Stimulated activated naive CD4-positive, alpha-beta T cell treated with Interleukin-2 at 50 U/mL for 16 hours (primary cell): ENCODE data around the gene JAKMIP3.
A peak's percentile ranks its signal among the peaks of the same experiment; 100 is the strongest.

Experiments
- DNase-seq: peaks from one replicate; lab custom pipeline; 2025; lab: John Stamatoyannopoulos, UW

The JAKMIP3 gene

DNA sequence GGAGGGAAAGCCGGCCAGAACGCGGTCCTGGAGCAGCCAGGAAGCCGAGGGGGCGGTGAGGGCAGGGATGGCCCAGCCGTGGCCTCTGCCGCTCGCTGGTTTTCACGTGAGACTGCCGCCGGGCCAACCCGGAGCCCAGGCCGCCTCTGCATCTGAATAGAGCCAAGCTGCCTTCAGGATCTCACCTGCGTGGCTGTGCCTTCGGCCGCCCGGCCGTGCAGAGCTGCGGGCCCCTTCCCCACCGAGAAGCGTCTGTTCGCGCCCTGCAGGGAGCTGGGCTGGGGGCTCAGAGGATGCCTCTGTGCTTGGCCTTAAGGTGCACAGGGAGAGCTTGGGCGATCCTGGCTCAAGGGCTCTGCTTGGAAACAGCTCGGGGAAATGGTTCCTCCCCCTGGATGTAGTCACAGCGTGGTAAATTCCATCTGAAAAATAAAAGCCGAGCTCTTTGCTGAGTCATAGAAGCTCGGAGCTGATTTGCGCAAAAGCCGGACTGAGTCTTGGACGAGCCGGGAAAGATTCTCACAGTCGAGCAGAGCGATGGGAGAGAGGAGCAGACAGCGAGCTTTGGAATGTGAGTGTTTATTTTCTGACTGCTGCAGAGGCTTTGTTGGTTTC is at the start of gene JAKMIP3:
JAKMIP3 (plus strand) TSS at position 456 of the 615 bp plus-strand sequence. CDS start 38,863 bp downstream, outside the sequence.
- no peak for DNase-seq

DNA sequence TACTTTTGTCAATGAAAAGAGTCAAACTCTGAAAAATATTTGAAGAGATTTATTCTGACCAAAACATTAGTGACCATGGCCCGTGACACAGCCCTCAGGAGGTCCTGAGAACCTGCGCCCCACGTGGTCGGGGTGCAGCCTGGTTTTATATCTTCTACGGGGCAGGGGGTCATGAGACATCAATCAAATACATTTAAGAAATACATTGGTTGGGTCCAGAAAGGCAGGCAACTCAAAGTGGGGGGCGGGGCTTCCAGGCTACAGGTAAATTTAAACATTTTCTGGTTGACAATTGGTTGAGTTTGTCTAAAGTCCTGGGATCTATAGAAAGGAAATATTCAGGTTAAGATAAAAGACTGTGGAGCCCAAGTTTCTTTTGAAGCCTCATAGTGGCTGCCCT is 49.2 kb upstream of the JAKMIP3 start:
- DNase-seq: no peak

DNA sequence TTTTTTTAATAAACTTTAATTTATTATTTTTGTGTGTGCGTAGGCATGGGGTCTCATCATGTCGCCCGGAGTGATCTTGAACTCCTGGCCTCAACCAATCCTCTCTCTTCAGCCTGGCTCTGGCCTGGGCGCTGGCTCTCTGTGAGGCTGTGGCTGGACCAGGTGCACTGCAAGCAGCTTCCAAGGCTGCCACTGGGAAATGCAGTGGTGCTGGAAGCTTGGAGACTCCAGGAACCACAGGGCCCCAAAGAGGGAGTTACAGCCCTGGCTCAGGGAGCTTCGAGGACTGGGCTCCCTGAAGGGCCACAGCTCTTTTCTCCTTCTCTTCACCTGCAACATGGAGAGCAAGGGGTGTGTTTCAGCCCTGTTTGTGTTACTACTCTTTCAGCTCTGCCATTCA is 47.3 kb upstream of the JAKMIP3 start:
- no peak for DNase-seq

DNA sequence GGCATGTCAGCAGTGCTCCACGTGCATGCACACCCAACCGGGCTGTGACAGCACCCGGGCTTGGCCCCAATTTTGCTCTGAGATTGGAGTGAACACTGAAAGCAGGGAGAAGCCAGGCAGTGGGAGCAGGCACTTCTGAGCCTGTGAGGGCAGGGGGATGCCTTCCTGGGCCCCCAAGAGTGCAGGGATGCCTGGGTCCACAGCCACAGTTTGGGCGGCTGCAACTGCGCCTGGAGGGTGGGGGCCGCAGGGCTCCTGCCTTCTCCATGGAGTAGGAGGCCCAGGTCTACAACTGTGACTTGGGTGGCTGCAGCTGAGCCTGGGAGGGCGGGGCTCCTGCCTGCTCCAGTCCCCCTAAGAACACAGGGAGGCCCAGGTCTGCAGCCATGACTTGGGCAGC is 46.4 kb upstream of the JAKMIP3 start:
- DNase-seq: no peak

DNA sequence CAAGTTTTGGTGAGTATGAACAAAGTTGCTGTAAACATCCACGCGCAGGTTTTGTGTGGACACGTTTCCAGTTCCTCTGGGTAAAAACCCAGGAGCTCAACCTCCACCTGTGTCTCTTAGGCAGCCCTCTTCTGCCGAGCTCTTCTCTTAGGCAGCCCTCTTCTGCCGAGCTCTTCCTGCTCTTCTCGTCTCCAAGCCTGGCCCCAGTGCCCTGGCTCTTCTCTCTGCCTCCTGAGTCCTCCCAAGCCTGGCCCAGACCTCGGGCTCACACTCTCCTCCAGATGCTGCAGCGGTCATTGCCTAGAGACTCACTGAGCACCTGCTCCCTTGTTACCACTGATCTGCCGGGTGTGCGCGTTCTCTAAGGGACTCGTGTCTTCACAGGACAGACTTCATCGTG is 45.3 kb upstream of the JAKMIP3 start:
- DNase-seq: no peak

DNA sequence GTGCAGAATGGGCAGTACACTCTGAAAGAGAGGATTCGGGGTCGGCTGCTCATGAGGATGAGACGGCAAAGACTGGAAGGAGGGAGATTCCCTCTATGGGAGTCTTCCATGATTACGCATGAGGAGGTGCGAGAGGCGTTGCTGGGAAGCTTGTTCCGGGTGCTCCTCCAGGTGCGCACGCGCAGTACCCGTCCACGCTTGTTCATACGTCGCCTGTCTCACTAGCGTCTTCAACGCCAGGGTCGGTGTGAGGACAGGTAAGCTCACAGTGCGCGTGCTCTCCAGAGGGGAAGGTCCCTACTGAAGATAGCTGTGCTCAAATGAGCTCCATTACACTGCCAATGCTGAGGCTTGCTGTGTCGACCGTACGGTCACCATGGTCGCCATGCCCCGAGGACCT is 44.7 kb upstream of the JAKMIP3 start:
- no peak for DNase-seq

DNA sequence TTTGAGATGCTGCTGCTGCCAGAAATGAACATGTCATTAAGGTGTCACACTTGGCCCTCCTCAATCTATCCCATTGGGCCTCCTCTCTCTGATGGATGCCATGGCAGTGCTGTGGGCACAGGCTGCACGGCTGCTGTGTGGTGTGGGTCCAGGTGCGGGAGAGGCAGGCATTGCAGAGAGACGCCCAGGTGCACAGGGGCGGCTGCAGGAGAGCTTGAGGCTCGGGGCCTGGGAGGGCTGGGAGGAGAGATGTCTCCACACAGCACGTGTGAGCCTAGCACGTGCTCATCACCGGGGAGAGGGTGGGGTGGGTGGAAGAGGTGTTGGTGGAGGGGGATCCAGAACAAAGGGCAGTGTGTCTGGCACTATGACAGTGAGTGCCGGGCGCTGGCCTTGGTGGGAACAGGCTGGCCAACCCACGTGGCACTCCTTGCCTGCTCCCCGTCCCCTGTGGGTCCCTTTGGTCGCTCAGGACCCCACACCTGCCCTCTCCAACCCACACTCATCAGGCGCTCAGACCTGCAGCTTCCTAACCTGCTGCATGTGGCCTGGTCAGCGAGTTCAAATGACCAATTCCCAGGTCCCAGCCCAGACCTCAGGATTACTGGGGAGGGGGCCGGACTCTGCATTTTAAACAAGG is 44.1 kb upstream of the JAKMIP3 start:
- DNase-seq: no peak

DNA sequence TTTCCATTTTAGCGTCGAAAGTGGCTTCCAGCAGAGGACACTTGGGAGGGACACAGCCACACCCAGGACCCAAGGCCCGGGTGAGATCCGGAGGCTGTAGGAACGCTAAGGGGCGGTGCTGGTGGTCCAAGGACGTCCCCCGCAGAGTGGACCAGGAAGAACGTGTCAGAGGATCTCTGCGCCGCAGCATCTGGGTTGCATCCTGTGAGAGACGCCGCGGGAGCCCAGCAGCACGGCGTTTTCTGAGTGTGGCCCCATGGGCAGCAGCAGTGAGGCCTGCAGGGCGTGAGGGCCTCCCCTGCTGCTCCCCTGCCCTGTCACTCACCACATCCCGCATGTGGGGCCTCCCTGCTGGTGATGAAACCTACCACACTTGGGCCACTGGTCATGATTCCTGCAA is 43.5 kb upstream of the JAKMIP3 start:
- DNase-seq: no peak

DNA sequence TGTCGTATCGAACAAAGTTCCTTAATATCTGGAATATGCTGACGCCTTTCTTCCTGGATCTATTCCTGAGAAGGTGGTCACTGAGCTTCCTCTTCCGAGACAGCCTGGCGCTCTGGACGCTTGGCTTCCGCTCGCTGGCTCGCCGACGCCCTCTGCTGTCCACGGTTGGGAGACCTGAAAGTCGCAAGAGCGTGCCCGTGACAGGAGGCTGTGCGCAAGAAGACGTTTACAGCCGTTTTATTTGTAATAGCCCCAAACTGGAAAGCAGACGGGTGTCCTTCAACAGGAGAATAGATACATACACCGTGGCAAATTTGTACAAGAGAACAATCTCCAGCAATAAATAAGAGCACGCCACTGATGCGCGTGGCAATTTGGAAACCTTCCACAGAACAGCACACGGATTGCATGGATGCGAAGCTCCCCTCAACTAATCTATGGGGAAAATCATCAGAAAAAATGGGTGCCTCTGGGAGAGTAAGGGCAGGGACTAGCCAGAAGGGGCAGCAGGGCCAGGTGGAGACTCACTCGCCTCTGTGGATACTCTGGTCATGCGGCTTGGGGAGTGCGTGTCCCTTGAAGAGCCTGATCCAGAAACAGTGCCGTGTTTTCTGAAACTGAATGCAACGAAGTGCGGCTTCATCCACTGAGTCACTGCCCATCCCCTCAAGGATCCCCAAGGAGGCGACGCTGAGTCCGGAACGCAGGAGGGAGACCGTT is 42.5 kb upstream of the JAKMIP3 start:
- DNase-seq: peak; percentile 65

DNA sequence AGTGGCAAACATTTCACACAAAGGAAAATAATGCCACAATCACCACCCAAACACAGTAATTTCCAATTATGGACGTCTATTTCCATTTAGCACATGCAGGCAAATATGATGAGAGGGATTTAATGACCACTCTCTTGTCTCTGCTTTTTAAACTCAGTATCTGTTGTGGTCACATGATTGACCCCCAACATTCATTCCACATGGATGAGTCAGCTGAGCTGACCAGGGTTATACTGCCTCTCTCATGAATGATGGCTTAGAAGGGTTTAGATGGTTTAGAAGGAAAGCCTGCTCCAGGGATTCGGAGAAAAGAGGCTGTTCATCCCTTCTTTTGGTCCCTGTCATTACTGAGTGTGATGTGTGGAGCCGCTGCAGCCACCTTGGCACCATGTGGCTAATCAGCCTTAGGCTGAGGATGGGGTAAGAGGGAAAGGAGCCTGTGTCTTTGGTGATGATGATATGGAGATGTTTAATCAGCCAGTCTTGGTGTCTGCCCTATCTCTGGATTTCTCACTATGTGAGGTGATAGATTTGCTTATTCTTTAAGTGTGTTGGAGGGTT is 38.2 kb upstream of the JAKMIP3 start:
- DNase-seq: no peak

DNA sequence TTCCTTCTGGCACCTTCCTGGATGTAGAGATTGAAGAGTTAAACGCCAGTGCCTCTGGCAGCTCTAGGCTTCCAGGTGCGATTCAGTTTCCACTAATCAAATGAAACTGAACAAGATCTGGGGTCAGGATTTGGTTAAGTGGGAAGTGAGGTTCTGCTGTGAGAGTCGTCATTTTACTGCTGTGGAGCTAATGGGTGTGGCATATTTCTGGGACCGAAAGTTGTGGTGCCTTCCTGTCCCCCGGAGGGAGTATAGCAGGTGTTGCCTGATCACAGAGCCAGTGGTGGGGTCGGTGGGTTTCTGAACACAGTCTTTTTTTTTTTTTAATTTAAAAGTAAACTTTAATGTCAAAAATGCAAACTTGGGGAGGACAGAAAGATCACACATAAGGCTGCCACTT is 37.0 kb upstream of the JAKMIP3 start:
- no peak for DNase-seq

DNA sequence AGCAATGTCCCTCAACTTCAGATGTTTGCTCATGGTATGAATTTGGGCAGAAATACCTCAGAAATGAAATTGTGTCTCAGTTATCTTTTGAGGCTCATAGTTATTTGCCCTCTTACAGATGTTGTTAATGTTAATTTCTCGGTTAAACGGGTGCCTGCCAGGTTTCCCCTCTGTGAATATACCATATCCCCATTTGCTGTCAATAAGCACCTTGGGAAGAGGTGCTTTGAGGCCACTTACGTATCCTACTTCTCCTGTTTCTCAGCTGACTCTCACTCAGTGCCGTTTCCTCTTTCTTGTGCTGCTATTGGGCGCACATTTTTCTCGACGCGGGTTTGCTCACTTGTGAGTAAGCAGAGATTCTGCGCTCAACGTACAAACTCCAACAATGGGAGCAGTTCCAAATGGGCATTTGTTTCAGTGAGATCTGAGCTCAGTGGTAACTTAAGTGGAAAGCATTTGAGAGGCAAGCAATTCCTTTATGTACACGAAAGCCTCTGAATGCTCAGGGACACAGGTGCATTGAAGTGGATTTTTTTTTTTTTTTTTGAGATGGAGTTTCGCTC is 34.8 kb upstream of the JAKMIP3 start:
- DNase-seq: no peak

DNA sequence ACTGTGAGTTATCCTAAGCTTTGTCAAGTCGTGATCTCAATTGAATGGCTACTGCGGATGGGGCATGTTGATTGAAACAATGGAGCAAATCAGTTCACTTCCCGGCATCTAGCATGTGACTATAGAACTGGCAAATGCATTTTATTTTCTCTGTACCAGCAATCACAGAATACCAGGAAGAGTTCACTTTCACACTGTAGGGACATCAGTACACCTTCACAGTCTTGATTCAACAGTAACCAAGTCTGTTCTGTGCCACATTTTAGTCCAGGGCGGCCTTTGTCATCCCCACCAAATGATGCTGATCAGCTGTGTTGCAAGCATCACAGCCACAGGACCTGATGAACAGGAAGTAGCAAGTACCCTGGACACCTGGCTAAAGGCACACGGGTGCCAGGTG is 32.1 kb upstream of the JAKMIP3 start:
- DNase-seq: no peak

DNA sequence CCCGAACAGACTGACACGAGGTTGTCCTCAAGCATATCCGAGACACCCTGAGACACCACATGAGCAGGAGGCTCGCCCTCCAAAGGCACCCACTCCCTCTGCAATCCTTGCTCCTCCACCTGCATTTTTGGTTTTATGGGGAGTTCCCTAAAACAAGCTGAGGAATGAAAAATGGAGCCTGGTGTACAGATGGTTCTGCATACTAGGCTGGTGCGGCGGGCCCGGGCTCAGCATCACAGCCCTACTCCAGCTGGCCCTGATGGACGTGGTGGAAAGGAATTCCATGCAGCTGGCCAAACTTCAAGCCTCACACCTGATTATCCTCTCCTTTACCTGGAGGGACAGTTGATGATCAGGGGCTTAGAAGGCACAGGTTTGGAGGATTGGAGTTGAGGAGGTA is 30.3 kb upstream of the JAKMIP3 start:
- DNase-seq: no peak

DNA sequence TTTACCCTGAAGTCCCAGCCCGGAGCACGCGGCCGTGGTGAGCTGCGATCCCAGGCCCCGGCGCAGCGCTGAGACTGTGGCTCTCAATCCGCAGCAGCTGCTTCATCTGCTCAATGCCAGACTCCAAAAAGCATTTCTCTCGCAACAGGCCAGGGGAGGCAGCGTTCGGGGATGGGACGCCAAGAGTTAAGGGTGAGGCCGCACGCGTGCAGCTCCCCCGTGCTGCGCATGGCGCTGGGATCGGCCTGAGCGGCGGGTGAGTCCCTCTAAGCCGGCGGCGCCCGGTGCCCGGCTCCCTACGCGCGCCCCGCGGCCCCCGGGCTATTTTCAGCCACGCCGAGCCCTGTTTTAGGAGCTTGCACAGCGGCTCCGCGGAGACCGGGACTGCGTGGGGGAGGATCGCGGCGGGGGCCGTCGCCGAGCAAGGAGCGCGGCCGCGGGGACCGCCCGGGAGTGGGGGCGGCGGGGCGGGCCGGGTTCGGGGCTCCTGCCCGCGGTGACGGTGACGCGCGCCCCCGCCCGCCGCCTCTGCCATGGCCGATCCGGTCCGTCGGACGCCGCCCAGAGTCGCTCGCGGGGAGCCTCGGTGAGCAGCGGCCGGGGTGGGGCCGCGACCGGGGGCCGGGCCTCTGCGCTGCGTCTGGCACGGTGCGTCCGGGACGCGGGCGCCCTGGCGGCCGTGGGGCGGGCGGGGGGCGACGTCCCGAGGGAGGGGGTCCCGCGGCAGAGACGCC is 29.4 kb upstream of the JAKMIP3 start:
- DNase-seq: no peak

DNA sequence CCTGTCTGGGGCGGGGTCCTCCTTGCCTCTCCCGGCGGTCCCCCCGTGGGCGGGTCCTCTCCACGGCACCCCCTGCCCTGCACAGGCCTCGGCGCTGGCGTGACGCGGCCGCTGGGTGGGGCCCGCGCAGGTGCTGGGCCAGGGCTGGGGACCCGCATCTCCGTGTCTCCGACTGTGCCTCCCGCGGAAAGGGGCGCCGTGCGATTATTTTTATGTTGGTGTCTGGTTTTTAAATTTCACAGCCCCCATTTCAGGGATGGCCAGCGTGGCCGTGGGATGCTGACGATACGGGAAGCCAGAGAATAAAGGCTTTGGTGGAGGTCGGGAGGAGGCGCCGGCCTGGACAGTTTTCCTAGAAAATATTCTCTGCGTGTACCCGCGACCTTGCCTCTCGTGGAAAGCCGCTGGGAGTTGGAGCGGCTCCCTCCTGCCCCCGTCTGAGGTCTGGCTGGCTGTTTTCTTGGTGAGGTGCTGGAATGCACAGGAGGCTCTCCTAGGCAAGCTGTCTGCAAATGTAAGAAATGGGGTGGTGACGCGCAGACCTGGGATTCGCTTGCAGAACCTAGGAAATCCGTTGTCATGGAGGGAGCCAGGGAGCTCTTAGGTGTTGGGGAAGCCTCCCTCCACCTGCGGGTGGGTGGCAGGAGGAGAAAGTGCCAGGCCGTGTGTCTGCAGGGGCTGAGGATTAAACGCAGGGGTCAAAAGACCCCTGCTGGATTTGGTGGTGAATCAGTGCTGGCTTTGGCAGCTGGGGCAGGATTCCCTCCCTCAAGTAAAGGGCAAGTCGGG is 28.7 kb upstream of the JAKMIP3 start:
- no peak for DNase-seq

DNA sequence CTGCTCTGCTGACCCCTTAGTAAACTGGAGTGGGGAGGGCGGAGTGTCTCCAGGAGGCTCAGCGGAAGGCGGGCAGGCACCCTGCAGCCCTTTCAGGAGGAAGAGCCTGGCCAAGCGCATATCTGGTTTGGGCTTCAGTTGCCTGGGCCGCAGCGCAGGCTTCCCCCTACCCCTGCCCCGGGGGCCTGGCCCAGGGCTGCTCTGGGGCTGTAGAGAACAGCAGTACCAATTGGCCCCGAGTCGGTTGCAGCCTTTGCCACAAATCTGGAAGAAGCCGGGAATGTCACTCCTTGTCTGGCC is 28.1 kb upstream of the JAKMIP3 start:
- no peak for DNase-seq

DNA sequence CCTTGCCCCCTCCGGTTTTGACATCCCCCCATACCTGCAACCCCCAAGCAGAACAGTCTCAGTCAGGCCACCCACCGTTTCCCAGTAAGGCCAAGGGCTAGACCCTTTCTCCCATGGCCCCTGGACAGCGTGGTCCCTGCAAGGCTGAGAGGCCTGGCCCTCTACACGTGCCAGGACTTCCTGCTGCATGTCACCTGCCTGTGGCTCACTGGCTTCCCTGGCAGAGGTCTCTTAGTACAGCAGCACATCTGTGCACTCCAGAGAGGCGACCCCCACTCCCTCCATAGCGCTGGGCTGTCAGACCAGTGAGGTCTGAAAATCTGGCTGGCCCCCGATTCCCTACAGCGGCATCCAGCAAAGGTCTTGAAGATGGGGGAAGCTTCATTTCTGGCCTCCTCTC is 26.4 kb upstream of the JAKMIP3 start:
- no peak for DNase-seq

DNA sequence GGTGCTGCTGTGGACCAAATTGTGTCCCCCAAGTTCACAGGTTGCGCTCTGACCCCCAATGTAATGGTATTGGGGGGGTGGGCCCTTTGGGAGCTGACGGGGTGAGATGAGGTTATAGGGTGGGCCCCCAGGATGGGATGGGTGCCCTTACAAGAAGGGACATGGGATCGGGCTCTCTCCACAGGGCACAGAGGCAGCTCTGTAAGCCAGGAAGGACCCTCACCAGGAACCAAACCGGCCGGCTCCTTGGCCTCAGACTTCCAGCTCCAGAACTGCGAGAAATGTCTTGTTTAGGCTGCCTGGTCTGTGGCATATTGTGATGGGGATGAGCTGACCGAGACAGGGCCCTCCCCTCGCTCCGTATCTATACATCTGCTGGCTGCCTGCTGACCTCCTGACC is 25.7 kb upstream of the JAKMIP3 start:
- no peak for DNase-seq

DNA sequence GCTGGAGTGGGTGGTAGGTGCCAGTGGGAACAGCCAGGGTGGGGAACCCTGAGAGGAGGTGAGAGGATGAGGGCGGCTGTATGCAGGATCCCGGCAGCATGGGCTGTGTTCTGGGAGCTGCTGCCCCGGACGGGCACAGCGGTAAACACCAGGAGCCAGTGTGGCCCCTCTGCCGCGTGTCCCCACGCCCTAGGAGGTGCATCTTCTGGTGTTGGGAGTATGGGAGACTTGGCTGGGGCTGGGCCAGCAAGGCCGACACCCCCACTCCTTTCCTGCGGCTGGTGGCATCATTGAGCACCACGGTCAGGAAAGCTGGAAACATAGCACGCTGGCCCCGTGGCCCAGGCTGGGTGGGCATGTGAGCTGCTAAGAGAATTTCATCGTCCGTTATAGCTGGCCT is 24.4 kb upstream of the JAKMIP3 start:
- no peak for DNase-seq

DNA sequence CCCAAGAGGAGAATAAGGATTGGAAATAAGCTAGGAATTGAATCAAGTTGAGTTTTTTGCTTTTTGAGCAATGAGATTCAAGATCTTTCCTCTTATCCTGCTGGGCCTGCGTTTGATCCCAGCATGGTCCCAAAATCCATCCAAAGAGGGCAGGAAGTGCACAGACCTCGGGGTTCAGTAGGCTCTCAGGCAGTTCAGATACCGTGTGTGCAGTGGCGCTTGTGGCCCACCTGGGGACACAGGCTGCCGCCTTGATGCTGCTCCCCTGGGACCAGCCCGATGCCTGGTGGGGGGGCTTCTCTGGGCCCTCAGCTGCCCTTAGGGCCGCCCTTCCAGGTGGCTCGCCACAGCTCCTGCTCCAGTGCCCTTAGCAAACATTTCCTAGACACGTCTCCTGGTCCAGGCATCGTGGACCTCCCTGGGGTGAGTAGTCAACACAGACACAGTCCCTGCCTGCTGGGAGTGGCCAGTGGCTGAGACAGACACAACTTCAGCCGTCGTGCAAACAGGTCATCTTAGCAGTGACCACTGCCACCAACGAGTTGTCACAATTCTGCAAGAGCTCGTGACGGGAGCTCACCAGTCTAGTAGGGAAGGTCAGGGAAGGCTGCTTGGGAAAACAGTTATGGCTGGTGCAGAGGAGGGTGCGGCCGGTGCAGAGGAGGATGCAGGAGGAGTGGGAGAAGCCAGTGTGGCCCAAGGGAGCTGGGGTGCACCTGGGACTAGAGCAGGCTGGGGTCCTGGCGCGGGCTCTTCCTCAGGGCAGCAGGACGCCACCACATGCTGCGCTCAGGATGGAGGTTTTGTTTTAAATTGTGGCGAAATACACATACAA is 21.7 kb upstream of the JAKMIP3 start:
- DNase-seq: no peak
